Measurements from ENCODE around the gene IZUMO4.

DNA sequence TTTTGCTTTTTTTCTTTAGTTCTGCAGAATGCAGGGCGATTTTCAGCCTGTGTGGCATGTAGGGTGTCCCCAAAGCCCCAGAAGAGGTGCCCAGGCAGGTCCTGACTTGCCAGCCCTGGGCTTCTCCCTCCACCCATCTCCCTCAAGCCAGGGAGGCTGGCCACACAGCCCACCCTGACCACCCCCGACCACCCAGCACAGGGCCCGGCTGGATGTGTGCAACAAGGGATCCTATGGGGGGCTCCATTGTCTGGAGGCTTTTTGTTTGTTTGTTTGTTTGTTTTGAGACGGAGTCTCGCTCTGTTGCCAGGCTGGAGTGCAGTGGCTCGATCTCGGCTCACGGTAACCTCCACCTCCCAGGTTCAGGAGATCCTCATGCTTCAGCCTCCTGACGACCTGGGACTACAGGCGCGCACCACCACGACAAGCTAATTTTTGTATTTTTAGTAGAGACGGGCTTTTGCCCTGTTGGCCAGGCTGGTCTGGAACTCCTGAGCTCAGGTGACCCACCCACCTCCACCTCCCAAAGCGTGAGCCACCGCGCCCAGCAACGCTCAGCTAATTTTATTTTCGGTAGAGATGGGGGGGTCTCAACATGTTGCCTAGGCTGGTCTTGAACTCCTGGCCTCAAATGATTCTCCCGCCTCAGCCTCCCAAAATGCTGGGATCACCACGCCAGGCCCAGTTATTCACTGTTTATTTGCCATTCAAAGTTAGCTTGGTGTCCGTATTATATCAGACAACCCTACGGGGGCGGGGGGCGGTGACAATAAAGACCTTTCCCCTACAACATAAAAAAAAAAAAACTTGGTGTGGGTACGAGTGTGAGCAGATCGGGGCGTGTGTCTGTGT, 37.9 kb upstream of the IZUMO4 start:
- no peak for TF ChIP-seq CREB1 (IDR thresholded peaks at IDR 0.05; ENCODE audit: low read depth)
- no peak for TF ChIP-seq TEAD4 (IDR thresholded peaks at IDR 0.05)
- TF ChIP-seq, protein P1, sequence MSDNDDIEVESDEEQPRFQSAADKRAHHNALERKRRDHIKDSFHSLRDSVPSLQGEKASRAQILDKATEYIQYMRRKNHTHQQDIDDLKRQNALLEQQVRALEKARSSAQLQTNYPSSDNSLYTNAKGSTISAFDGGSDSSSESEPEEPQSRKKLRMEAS (IDR thresholded peaks at IDR 0.05), result no peak
- TF ChIP-seq TAF1 (IDR thresholded peaks at IDR 0.05; ENCODE audit: low read depth), result no peak
- TF ChIP-seq CEBPB (IDR thresholded peaks at IDR 0.05), result no peak
- no peak for TF ChIP-seq EP300 (IDR thresholded peaks at IDR 0.05; ENCODE audit: borderline replicate concordance)
- TF ChIP-seq ZBTB7A (IDR thresholded peaks at IDR 0.05; ENCODE audit: low read depth), result no peak
- TF ChIP-seq RAD21 (IDR thresholded peaks at IDR 0.05; ENCODE audit: low read depth), result no peak
- no peak for TF ChIP-seq TCF12 (IDR thresholded peaks at IDR 0.05; ENCODE audit: low read depth)

Measured in Ishikawa (cell line).